ENCODE results near the gene LILRA6.

GRCh38 chr19:54191011-54191810 is 51.4 kb downstream of the LILRA6 start, which contains the start of gene TSEN34:
- TF ChIP-seq, protein P1, sequence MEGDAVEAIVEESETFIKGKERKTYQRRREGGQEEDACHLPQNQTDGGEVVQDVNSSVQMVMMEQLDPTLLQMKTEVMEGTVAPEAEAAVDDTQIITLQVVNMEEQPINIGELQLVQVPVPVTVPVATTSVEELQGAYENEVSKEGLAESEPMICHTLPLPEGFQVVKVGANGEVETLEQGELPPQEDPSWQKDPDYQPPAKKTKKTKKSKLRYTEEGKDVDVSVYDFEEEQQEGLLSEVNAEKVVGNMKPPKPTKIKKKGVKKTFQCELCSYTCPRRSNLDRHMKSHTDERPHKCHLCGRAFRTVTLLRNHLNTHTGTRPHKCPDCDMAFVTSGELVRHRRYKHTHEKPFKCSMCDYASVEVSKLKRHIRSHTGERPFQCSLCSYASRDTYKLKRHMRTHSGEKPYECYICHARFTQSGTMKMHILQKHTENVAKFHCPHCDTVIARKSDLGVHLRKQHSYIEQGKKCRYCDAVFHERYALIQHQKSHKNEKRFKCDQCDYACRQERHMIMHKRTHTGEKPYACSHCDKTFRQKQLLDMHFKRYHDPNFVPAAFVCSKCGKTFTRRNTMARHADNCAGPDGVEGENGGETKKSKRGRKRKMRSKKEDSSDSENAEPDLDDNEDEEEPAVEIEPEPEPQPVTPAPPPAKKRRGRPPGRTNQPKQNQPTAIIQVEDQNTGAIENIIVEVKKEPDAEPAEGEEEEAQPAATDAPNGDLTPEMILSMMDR (IDR thresholded peaks at IDR 0.05), result peak in 2 of 6 experiments; percentile 9 to 25
- TF ChIP-seq POLR2AphosphoS5 (IDR thresholded peaks at IDR 0.05), result peak; percentile 9 to 84
- peak in 3 of 4 donors; percentile 32 to 92 (median 89) for TF ChIP-seq POLR2A (IDR thresholded peaks at IDR 0.05)
